Smooth muscle cell of the brain vasculature (primary cell): ENCODE measurements around the gene YRDC.

Source experiments
- DNase-seq: peaks from one replicate; pipeline ENCODE4 v3.0.0-alpha.2; 2012; ENCODE audit warnings: low read depth, low spot score

YRDC gene

DNA sequence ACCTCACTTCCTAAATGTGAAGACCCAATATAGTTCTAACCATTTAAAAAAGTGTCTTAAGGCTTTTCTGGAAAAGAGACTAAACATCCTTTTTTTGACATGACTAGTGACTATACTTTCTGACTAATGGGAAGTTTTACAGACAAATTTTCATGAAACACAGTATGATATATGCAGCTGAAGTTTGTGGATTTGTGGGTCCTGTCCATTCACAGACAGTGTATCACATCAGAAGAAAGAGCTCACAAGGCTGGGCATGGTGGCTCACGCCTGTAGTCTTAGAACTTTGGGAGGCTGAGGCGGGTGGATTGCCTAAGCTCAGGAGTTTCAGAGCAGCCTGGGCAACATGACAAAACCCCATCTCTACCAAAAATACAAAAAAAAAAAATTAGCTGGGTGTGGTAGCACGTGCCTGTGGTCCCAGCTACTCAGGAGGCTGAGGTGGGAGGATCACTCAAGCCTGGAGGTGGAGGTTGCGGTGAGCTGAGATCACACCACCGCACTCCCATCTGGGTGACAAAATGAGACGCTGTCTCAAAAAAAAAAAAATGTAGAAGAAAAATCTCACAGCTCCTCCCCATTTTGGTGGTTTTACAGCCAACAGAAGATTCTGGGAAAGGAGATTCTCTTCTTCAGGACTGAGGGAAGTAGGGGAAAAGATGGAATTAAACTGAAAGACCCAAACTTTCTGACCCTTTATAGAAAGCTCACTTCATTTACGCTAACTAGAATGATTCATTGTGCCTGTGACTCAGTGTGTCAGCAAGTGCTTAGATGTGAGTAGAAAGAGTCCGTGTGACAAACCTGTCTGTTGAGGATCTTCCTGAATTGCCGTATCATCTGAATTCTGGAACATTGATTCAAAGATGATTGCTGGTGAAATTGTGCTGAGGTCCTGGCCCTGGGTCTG, 15.2 kb upstream of the YRDC start:
- no peak for DNase-seq

DNA sequence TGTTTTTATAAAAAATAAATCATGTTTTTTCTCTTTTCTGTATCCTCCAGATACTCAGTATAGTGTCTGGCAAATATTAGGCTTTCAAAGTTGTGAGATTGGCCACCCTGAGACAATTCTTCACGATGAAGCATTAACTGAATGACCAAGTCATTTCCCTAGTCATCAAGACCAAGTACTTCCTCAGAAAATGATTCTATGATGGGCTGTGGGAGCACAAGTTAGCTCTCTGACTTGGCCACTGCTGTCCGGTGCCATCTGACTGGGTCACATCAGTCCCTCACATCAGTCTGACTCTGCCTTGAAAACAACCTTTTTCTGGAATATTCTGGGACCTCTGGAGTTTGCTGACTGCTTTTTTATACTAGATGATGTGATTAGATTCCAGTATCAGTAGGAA, 13.5 kb upstream of the YRDC start:
- DNase-seq: no peak

DNA sequence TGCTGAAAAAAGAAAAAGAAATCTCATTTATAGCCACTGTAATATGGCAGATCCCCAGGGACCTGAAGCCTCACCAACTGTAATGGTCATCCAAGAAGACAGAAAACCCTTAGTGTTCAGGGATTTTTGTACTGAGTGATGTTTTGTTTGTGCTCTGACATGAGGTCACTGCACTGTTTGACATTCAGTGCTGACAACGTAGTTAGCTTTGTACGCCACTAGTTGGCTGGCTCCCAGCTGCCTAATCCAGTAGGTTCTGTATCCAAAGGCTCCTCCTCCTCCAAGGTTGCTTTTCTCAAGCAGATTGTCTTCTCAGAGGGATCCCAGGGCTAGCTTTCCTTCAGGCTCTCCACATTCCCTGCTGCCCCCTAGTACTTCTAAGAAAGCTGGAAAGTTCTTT, 9.5 kb upstream of the YRDC start:
- DNase-seq: no peak

DNA sequence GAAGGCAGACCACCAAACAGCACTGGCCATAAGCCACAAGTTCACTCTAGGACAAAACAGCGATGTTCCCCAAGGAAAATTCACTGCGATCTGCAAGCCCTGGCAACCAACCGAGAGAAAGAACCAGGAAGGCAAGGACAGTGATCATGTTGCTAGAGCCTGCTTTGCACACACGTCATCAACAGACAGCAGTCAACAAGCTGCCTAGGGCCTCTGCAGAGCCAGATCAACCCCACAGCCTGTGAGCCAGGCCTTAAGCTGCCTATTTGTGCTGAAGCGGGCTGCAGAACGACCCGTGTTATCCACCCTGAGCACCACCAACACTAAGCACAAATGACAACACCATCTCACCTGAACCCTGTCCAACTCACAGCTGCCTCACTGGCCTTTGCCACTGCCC, 6.2 kb upstream of the YRDC start:
- no peak for DNase-seq

DNA sequence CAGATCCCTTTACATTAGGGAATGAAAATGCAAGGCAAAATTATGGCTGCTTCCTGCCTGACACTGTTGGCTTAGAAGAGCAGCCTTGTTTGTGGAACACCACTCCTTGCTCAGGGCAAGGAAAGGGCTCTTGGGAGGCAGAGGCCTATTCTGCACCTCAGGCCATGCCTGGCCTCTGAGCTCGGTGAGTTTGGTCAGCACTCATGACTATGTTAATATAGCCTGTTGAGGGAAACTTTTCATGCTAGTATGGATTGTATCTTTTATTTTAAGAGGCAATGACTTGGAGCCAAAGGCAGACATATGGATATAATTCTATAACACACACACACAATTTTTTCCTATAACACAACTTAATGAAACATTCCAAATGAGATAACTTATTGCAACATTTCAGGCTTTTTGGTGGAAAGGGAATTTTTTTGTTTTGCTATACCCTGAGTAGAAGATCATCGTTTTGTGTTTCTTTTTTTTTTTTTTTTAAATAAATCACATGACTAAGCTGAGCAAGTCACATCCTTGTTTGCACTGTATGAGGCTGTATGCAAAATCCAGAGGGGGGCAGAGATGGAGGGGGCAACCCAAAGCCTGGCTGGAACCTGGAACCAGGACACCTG, 5.6 kb upstream of the YRDC start:
- no peak for DNase-seq

DNA sequence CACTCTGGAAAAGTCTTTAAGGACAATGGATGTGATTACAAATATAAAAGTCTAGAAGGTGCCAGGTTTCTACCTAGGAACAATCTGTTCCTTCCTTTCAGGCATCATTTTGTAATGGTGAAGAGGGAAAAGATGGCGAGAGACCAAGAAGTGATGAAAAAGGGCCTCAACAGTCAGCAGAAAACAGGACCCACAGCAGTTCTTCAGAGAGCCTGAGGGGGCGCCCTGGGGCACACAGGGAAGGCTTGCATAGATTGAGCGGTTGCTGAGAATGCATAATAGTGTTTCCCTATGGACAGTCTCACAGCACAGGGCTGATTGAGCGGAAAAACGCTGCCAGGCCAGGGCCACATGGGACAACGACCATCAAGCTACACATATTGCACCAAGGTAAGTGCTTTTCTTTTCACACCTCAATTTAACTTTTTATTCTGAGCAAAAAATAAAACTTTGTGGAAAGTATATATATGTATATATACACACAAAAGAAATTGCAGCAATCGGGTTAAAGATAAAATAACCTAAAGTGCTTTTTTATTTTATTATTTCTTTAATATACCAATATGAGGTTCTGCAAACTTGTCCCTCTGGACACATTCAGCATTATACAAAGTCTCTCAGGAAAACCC, 3.1 kb upstream of the YRDC start:
- DNase-seq: no peak

DNA sequence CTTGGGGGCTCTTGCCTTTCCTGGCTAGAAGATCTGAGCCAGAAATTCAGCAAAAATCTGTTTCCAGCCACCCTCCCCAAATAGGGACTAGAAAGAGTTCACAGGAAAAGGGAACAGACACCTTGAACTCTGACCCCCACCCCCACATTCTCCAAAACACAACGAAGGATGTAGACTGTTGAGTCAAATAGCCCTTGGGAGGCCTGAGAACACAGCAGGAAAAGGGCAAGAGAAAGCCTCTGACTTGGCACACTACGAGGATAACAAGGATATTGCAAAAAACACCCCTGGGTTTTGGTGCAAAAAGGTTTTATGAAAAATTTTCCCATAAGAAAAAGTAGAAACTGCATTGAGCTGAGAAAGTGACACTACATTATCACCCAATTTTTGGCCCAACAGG, 1.9 kb upstream of the YRDC start:
- no peak for DNase-seq

DNA sequence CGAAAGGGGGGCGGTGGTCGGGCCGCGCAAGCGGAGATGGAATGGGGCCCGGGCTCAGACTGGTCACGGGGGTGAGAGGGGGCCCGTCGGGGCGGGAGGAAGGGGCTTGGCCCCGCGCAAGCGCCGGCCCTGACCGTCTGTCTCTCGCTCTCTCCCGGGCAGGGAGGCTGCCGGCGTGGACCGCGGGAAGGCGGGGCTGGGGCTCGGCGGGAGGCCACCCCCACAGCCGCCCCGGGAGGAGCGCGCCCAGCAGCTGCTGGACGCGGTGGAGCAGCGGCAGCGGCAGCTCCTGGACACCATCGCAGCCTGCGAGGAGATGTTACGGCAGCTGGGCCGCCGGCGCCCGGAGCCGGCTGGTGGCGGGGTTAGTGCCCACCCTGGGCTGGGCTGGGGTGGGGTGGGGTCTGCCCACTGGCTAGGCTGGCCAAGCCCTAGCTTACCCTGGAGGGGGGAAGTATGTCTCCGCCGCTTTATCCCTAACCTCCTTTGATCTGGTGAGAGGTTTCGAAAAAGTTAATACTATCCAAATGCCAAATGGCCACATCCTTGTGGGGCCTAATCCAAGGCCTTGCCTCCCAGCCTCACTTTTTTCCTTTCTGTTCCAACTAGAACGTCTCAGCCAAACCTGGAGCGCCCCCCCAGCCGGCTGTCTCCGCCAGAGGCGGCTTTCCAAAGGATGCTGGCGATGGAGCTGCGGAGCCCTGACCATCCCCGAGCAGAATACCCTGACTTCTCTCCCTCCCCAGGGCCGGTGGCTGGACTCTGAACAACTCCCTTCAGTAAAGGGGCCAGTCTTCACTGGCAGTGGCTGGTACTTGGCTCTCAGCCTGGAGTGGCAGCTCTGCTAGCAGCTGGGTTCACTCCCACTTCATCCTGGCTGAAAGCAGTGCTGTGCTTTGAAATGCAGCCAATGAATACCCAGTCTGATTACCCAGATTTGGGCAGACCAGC, 636 bp upstream of the YRDC start:
- DNase-seq: no peak

DNA sequence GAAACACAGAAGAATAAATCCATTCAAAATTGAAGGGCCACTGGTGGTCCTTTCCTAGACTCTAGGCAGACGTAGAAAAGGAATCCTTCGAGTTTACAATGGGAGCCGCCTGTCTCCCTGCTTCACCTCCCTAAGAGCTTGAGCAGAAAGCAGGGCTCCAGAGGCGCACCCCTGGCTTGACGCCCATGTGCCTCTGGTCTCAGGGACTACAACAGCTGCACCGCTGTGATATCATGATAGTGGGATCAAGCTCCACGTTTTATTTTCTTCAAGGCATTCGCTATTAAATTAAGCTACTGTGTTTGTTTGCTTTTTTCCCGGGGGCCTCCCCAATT, 821 bp downstream of the YRDC start:
- no peak for DNase-seq

DNA sequence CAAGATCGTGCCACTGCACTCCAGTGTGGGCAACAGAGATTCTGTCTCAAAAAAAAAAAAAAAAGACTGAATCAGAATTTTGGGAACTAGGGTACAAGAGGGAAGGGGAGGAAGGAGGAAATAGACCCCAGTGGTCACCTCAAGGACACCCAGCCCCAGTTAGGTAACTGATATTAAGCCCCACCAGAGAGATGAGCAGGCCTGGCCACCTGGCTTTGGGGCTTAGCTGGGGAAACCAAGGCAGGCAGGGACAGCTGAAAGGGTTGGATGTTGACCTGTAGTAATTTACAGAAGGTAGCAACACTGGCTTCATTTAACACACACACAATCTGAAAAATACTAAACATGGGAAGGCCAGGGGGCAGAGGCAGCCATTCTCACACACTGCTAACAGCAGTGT, 5.6 kb downstream of the YRDC start:
- DNase-seq: no peak

DNA sequence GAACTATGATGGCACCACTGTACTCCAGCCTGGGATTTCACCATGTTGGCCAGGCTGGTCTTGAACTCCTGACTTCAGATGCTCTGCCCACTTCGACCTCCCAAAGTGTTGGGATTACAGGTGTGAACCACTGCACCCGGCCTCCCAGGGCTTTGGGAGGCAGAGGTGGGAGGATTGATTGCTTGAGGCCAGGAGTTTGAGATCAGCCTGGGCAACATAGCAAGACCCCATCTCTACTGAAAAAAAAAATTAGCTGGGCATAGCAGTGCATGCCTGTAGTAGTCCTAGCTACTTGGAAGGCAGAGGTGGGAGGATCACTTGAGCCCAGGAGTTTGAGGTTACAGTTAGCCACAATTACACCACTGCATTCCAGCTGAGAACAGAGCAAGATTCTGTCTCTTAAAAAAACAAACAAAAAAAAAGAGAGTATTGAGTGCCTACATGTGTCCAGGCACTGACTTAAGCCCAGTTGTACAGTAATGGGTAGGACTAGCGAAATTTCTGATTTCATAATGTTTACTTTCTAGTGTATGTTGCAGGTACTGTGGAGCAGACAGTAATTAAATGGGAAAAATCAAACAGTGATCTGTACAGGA, 10.2 kb downstream of the YRDC start:
- no peak for DNase-seq

DNA sequence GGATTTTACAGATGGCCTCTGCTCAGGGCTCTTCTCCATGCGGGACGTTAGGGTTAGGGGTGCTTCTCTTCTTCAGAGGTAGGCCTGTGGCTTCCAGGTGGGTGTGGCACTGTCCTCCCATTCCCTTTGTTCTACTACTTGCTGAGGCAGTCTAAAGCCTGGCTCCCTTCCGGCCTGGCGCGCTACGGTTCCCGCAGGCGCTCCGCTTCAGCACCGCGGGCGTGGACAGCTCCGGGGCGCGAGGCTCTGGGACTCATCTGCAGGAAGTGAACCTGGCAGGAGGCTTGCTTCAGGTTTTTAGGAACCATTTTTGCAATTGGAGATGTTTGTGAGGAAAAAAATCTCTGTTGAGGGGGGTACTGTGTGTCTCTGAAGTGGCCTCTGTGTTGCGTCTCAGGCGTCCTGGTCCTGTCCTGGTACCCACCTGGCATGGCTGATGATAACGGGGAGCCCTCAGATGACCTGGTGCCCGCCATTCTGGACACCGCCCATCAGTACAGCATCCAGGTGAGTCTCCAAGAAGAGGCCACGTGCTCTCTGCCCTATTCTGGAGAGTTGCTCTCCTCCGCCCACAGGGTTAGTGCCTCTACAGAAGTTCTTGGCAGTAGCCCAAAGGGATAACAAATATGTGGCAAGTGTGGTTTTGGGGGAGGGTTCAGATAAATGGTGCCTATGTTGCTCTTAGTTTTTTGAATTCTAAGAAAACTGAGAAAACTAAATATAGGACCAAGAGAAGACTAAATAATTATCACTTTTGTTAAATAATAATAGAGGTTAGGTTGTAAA, 12.5 kb downstream of the YRDC start:
- DNase-seq: no peak

DNA sequence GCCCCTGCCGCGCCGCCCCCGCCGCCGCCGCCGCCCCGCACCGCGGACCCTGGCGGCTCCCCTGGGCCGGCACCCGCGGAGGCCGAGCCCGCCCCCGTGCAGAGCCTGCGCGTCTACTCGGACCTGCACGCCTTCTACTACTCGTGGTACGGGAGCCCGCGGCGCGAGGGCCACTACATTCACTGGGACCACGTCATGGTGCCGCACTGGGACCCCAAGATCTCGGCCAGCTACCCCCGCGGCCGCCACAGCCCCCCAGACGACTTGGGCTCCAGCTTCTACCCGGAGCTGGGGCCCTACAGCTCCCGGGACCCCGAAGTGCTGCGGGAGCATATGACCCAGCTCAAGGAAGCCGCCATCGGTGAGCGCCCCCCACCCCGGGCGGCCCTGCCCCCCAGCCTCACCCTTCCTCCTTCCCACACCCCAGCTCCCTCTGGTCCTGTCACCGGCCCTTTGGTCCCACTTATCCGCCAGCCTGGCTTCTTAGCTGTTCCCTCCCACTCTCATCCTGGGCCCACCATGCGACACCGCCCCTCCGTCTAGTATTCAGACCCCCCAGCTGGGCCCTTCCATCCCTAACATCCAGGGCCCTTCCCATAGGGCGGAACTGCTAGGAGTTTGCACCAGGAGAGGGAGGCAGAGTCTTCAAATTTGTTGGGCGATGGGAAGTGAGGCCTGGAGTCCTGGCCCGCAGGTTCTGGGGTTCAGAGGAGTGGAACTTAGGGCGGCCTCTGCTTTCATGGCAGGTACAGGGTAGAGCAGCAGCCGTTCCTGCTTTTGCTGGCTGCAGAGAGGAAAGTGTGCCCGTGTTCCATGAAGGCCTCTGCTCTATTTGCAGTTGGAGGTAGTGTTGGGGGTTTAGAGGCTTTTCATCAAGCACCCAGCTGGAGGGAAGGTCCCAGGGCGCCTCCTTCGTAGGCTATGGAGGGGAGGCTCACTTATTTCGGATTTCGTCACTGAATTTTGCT, 13.4 kb downstream of the YRDC start:
- DNase-seq: no peak

DNA sequence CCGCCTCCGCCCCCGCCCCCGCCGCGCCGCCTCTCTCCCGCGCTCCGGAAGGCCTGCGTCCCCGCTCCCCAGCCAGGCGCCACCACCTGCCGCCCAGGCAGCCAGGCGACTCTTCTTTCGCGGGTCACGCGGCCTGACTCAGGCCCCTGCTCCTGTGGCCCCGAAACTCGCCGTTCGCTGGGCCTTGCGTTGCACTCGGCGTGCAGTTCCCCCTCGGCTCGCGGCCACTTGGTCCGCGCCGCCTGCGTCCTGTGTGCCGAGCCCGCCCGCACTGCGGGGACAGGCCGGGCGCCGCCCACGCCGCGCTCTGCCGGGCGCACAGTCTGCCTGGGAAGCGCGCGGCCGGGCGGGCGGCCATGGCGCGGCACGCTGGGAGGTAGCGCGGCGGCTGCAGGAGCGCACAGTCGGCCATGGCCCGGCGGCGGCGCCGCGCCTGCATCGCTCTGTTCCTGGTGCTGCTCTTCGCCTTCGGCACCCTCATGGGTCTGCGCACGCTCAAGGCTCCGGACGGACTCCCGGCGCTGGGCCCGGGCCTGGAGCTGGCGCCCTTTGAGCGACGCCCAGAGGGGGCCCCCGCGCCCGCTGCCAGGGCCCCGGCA, 14.1 kb downstream of the YRDC start, which contains the start of gene MANEAL:
TSS of gene MANEAL (plus strand) at position 75 of the 599 bp plus-strand sequence. CDS start at position 411, 336 bp downstream.
- no peak for DNase-seq

DNA sequence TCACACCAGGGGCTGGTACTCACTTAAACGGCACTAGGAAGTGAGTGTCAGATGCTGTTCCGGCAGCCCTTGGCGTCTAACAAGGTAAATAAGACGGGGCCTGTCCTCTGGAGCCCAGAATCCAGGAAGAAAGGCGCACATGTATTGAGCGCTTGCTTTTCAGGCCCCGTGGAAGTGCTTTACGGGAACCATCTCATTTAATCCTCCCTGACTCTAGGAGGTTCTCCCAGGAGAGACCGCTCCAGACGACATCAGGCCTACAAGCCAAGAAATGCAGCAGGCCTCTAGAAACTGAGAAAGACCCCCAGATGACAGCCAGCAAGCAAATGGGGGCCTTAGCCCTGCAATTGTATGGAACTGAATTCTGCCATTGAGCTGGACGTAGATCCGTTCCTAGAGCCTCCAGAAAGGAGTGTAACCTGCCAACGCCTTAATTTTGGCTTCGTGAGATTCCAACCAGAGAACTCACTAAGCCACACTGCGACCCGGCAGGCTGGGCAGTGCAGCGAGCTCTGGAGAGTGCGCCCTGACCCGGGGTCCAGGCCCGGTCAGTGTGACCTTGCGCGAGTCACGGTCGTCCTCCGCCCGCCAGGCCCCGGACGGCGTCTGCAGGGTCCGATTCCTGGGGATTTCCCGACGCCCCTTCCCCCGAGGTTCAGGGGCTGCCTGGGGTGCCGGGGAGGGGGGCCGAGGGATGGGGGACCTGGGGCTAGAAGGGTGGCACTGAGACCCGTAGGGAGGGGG, 14.9 kb downstream of the YRDC start:
- DNase-seq: no peak

DNA sequence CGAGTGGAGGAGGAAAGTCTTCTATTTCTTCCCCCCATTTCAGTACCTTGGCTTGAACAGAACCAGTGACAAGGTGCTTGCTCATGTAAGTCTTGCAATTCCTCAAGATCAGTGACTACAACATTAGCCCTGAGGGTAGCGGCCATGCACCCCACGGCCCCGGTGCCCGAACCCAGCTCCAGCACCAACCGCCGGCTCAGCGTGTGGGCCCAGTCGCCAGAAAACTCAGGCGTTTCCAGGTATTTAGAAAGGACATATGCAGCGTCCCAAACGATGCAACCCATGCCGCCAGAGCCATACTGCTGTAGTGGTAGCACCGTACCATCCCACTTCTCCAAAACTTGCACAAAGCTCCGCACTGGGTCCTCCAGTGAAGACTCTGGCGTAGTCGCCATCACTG, 25.5 kb downstream of the YRDC start:
- DNase-seq: no peak

DNA sequence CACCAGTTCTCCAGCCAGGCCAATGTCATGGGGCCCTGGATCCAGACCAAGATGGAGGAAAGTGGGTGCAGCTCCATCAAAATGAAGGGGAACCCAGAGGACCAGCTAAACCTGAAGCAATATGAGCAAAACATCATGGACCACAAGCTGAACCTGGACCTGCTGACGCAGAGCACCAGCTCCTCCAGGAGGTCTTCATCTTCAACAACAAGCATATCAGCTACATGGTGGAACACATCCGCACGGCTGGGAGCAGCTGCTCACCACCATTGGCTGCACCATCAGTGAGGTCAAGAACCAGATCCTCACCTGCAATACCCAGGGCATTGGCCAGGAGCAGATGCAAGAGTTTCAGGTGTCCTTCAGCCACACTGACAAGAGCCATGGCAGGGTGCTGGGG, 29.4 kb downstream of the YRDC start:
- DNase-seq: no peak

DNA sequence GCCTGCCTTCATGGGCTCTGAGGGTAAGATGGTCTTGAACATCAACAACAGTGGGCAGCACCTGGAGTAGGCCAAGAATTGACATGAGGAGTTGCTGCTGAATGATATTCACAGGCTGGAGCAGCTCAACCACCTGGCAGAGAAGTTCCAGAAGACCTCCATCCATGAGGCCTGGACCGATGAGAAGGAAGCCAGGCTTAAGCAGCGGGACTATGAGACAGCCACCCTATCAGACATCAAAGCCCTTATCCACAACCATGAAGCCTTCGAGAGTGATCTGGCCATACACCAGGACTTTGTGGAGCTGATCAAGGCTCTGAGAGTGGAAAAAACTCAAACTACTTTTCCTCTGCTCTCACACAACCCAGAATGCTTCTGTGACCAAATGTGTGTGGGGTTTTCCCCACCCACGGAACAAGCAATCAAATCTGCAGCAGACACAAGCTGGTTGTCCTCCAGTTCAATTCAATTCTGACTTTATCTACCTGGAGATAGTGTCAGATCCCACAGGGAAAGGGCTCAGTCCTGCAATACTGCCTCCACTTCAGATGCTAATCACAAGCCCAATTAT, 31.0 kb downstream of the YRDC start:
- no peak for DNase-seq
